BE2C (cell line): ENCODE results near the gene CAVIN1.
"Not testable (repeated sequence)": the region's sequence is repeated elsewhere in the genome, so short reads cannot be mapped to it uniquely, and the experiment has no call there.

Experiments used
- DNase-seq: peaks from one replicate; pipeline ENCODE4 v3.0.0-alpha.2; 2020
- H3K27me3 ChIP-seq: fragments of 250-450 bp; sonication (Bioruptor Pico); 2 replicates; pipeline ENCODE4 v1.5.1; 2020; ENCODE audit warnings: mild to moderate bottlenecking
- H3K36me3 ChIP-seq: fragments of 250-450 bp; sonication (Bioruptor Pico); 2 replicates; pipeline ENCODE4 v1.5.1; 2020; ENCODE audit warnings: mild to moderate bottlenecking
- H3K4me1 ChIP-seq: fragments of 250-450 bp; sonication (Bioruptor Pico); 2 replicates; pipeline ENCODE4 v1.5.1; 2020
- H3K4me3 ChIP-seq: 2 replicates; pipeline ENCODE4 v1.5.1; 2011; ENCODE audit warnings: low read depth, low read length
- H3K9me3 ChIP-seq: fragments of 250-450 bp; sonication (Bioruptor Pico); 2 replicates; pipeline ENCODE4 v1.5.1; 2020
- CTCF ChIP-seq: IDR thresholded peaks from 2 replicates; pipeline ENCODE4 v1.5.1; 2012; ENCODE audit warnings: mild to moderate bottlenecking, low read depth, low read length

CAVIN1 gene

GRCh38 chr17:42405963-42406495, 17.0 kb downstream of the CAVIN1 start:
- H3K9me3 ChIP-seq, result no peaks in the 10 kb centered on the region
- no peak overlapping the region for H3K4me3 ChIP-seq
- H3K27me3 ChIP-seq, result no peaks in the 10 kb centered on the region; the same call in 1 of the 2 replicates
- TF ChIP-seq CTCF, result peak; percentile 89
- H3K36me3 ChIP-seq, result no peaks in the 10 kb centered on the region
- H3K4me1 ChIP-seq, result no peaks in the 10 kb centered on the region; the same call in 1 of the 2 replicates
- DNase-seq, result peak; percentile 89

GRCh38 chr17:42405076-42405475, 18.0 kb downstream of the CAVIN1 start:
- Histone ChIP-seq H3K4me1 (no peaks in the 10 kb centered on the region; the same call in 1 of the 2 replicates), H3K4me3 (no peak overlapping the region), H3K27me3 (no peaks in the 10 kb centered on the region; the same call in 1 of the 2 replicates), H3K9me3 (no peaks in the 10 kb centered on the region), H3K36me3 (no peaks in the 10 kb centered on the region)
- no peak for TF ChIP-seq CTCF
- DNase-seq, result no peak

- no peaks in the 10 kb centered on the region; the same call in 1 of the 2 replicates for H3K27me3 ChIP-seq
- H3K9me3 ChIP-seq, result no peaks in the 10 kb centered on the region
- no peaks in the 10 kb centered on the region; the same call in 1 of the 2 replicates for H3K4me1 ChIP-seq
- no peaks in the 10 kb centered on the region for H3K36me3 ChIP-seq
- no peak overlapping the region for H3K4me3 ChIP-seq
- DNase-seq, result no peak
- no peak for TF ChIP-seq CTCF
Observed at GRCh38 chr17:42404326-42405055, 18.6 kb downstream of the CAVIN1 start.

- Histone ChIP-seq H3K36me3 (no peaks in the 10 kb centered on the region), H3K27me3 (no peaks in the 10 kb centered on the region; the same call in 1 of the 2 replicates), H3K4me3 (no peak overlapping the region), H3K4me1 (no peaks in the 10 kb centered on the region; the same call in 1 of the 2 replicates), H3K9me3 (no peaks in the 10 kb centered on the region)
- TF ChIP-seq CTCF, result peak; percentile 50
- DNase-seq, result peak; percentile 47
Observed at GRCh38 chr17:42403150-42403549, 19.9 kb downstream of the CAVIN1 start.

- no peak for TF ChIP-seq CTCF
- DNase-seq, result no peak
- Histone ChIP-seq H3K4me3 (no peak overlapping the region), H3K27me3 (no peaks in the 10 kb centered on the region; the same call in 1 of the 2 replicates), H3K36me3 (no peaks in the 10 kb centered on the region), H3K9me3 (no peaks in the 10 kb centered on the region), H3K4me1 (no peaks in the 10 kb centered on the region)
Observed at GRCh38 chr17:42402117-42402516, 20.9 kb downstream of the CAVIN1 start.

- not testable (repeated sequence) for H3K9me3 ChIP-seq, H3K27me3 ChIP-seq, H3K4me3 ChIP-seq, H3K4me1 ChIP-seq, DNase-seq, H3K36me3 ChIP-seq
Observed at GRCh38 chr17:42400844-42401375, 22.1 kb downstream of the CAVIN1 start.
